ENCODE data around the gene ZNF575.

DNA sequence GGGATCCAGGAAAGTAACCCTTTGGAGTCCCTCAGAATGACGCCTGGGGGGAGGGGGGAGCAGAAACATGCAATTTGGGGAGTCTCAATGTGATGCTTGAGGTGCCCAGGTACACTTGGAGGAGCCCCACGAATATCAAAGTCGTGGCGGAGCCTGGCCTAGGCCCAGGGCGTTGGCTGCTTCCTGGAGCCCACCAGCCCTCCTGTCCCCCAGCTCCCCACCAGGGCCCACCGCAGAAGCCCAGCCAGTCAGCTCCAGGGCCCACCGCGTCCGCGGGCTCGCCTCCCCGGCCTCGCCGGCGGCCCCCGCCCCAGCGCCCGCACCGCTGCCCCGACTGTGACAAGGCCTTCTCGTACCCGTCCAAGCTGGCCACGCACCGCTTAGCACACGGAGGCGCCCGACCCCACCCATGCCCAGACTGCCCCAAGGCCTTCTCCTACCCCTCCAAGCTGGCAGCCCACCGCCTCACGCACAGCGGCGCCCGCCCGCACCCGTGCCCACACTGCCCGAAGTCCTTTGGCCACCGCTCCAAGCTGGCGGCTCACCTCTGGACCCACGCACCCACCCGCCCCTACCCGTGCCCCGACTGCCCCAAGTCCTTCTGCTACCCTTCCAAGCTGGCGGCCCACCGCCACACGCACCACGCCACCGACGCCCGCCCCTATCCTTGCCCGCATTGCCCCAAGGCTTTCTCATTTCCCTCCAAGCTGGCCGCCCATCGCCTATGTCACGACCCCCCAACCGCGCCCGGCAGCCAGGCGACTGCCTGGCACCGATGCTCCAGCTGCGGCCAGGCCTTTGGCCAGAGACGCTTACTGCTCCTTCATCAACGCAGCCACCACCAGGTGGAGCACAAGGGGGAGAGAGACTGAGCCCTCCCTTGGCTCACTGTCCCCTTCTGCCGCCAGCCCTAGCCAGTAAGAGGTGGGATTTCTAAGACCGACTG is 2.1 kb downstream of the ZNF575 start:
- TF ChIP-seq, protein P1, sequence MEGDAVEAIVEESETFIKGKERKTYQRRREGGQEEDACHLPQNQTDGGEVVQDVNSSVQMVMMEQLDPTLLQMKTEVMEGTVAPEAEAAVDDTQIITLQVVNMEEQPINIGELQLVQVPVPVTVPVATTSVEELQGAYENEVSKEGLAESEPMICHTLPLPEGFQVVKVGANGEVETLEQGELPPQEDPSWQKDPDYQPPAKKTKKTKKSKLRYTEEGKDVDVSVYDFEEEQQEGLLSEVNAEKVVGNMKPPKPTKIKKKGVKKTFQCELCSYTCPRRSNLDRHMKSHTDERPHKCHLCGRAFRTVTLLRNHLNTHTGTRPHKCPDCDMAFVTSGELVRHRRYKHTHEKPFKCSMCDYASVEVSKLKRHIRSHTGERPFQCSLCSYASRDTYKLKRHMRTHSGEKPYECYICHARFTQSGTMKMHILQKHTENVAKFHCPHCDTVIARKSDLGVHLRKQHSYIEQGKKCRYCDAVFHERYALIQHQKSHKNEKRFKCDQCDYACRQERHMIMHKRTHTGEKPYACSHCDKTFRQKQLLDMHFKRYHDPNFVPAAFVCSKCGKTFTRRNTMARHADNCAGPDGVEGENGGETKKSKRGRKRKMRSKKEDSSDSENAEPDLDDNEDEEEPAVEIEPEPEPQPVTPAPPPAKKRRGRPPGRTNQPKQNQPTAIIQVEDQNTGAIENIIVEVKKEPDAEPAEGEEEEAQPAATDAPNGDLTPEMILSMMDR (IDR thresholded peaks at IDR 0.05), result peak; percentile 47 to 58 (median 50)
- TF ChIP-seq POLR2A (IDR thresholded peaks at IDR 0.05), result no peak
